ENCODE results near the gene CD70.
A peak's percentile ranks its signal among the peaks of the same experiment; 100 is the strongest.

DNA sequence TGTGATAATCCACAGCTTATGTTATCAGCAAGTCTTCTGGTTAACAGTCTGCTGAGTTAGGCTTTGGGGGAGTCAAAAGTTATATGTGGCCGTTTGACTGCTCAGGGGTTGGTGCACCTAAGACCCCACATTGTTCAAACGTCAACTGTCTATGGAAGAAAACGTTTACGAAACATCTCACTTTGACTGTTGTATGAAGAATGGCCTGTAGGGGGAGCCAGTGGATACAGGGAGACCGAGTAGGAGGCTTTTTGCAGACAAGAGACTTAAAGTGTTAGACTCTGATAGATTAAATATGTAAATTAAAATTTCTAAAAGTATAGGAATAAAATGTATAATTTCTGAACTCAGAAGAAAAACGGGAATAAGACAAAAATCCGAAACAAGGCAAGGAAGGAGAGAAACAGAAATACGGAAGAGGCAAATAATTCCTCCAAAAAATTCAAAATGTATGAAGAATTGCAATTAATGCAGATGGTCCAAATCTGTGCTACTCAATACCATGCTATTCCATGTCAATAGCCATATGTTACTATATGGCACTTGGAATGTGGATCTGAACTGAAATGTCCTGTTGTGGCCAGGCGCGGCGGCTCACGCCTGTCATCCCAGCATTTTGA, 41.2 kb upstream of the CD70 start:
- TF ChIP-seq POLR2AphosphoS5 (IDR thresholded peaks at IDR 0.05) (no peak), POLR2A (IDR thresholded peaks at IDR 0.05; ENCODE audit: low read depth) (no peak)
- TF ChIP-seq, protein P1, sequence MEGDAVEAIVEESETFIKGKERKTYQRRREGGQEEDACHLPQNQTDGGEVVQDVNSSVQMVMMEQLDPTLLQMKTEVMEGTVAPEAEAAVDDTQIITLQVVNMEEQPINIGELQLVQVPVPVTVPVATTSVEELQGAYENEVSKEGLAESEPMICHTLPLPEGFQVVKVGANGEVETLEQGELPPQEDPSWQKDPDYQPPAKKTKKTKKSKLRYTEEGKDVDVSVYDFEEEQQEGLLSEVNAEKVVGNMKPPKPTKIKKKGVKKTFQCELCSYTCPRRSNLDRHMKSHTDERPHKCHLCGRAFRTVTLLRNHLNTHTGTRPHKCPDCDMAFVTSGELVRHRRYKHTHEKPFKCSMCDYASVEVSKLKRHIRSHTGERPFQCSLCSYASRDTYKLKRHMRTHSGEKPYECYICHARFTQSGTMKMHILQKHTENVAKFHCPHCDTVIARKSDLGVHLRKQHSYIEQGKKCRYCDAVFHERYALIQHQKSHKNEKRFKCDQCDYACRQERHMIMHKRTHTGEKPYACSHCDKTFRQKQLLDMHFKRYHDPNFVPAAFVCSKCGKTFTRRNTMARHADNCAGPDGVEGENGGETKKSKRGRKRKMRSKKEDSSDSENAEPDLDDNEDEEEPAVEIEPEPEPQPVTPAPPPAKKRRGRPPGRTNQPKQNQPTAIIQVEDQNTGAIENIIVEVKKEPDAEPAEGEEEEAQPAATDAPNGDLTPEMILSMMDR (IDR thresholded peaks at IDR 0.05), result peak; percentile 75 to 88 (median 86)

Data from esophagus muscularis mucosa (tissue), 3 donors.